ENCODE data around the gene SNRNP35.

The SNRNP35 gene

DNA sequence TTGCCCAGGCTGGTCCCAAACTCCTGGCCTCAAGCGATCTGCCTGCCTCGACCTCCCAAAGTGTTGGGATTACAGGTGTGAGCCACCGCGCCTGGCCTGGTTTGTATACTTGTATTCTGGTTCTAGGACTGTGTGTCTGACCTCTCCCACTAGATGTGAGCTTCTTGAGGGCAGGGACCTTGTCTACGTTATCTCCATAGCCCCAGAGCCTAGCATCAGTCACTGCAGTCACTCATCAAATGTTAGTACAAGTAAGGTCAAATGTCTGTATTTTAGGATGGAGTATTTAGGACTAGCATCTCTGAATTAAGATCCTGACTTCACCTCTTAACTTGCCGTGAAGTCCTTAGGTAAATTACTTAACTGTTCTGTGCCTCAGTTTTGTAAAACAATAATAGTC is 24.3 kb upstream of the SNRNP35 start:
- no peak overlapping the region for H3K4me3 ChIP-seq (replicated peaks in 1 of 2; ENCODE audit: low read depth in 2 of 2, low read length in 2 of 2)
- DNase-seq (ENCODE audit: low read depth in 2 of 2), result no peak
- TF ChIP-seq, protein P1, sequence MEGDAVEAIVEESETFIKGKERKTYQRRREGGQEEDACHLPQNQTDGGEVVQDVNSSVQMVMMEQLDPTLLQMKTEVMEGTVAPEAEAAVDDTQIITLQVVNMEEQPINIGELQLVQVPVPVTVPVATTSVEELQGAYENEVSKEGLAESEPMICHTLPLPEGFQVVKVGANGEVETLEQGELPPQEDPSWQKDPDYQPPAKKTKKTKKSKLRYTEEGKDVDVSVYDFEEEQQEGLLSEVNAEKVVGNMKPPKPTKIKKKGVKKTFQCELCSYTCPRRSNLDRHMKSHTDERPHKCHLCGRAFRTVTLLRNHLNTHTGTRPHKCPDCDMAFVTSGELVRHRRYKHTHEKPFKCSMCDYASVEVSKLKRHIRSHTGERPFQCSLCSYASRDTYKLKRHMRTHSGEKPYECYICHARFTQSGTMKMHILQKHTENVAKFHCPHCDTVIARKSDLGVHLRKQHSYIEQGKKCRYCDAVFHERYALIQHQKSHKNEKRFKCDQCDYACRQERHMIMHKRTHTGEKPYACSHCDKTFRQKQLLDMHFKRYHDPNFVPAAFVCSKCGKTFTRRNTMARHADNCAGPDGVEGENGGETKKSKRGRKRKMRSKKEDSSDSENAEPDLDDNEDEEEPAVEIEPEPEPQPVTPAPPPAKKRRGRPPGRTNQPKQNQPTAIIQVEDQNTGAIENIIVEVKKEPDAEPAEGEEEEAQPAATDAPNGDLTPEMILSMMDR (IDR thresholded peaks at IDR 0.05; ENCODE audit: low read depth, low read length), result no peak

DNA sequence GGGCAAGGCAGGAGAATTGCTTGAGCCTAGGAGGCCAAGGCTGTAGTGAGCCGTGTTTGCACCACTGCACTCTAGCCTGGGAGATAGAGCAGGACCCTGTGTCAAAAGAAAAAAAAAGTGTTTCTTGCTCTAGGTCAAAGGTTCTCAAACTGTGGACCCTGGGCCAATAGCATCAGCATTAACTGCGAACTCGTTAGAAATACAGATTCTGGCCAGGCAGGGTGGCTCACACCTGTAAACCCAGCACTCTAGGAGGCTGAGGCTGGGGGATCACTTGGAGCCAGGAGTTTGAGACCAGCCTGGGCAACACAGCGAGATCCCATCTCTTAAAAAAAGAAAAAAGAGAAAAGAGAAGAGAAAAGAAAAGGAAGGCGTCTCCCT is 22.3 kb upstream of the SNRNP35 start:
- no peak for DNase-seq (ENCODE audit: low read depth in 2 of 2)
- TF ChIP-seq, protein P1 (IDR thresholded peaks at IDR 0.05; ENCODE audit: low read depth, low read length), result no peak
- peak overlapping the region; percentile 80 to 89 for H3K4me3 ChIP-seq (replicated peaks in 1 of 2; ENCODE audit: low read depth in 2 of 2, low read length in 2 of 2)

- DNase-seq (ENCODE audit: low read depth in 2 of 2), result peak; percentile 88 to 91
- TF ChIP-seq, protein P1 (IDR thresholded peaks at IDR 0.05; ENCODE audit: low read depth, low read length), result no peak
- H3K4me3 ChIP-seq (replicated peaks in 1 of 2; ENCODE audit: low read depth in 2 of 2, low read length in 2 of 2), result peak within 1 kb of the TSS; percentile 80 to 89
These were observed 21.6 kb upstream of the SNRNP35 start, which contains the start of gene RILPL2 for GRCh38 chr12:123436017-123436964. Gene RILPL2 (minus strand): TSS chr12:123436684. CDS start chr12:123436420, 264 bp downstream.

- DNase-seq (ENCODE audit: low read depth in 2 of 2), result no peak
- TF ChIP-seq, protein P1 (IDR thresholded peaks at IDR 0.05; ENCODE audit: low read depth, low read length), result no peak
- no peak overlapping the region for H3K4me3 ChIP-seq (replicated peaks in 1 of 2; ENCODE audit: low read depth in 2 of 2, low read length in 2 of 2)
These were observed 16.3 kb upstream of the SNRNP35 start for GRCh38 chr12:123441523-123442164.

GRCh38 chr12:123442774-123443173 is 15.2 kb upstream of the SNRNP35 start:
- no peak overlapping the region for H3K4me3 ChIP-seq (replicated peaks in 1 of 2; ENCODE audit: low read depth in 2 of 2, low read length in 2 of 2)
- TF ChIP-seq, protein P1 (IDR thresholded peaks at IDR 0.05; ENCODE audit: low read depth, low read length), result no peak
- DNase-seq (ENCODE audit: low read depth in 2 of 2), result no peak

DNA sequence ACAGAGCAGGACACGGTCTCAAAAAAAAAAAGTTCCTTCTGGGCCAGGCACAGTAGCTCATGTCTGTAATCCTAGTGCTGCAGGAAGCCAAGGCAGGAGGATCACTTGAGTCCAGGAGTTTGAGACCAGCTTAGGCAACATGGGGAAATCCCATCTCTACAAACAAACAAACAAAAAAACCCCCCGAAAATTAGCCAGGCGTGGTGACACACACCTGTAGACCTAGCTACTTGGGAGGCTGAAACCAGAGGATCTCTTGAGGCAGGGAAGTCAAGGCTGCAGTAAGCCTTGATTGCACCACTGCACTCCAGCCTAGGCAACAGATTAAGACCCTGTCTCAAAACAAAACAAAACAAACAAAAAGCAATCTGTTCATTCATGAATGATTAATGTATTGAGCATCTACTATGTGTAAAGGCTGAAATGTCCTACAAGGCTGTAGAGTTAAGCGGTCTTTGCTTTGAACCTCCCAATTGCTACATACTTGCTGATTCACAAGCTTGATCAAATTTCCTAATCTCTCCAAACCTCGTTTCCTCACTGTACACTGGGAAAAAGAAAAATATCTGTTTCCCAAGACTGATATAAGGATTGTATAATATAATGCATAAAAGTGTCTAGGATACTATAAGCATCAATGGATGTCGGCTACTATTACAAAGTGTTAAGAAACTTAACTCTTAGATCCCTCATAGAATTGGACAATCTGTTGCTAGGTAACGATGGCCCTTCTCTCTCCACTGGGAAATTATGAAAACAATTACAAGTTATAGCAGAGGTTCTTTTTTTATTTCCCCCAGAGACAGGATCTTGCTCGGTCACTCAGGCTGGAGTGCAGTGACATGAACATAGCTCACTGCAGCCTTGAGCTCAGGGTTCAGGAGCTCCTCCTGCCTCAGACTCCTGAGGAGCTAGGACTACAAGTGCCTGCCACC is 13.6 kb upstream of the SNRNP35 start:
- TF ChIP-seq, protein P1 (IDR thresholded peaks at IDR 0.05; ENCODE audit: low read depth, low read length), result no peak
- DNase-seq (ENCODE audit: low read depth in 2 of 2), result peak; percentile 79 to 93
- no peak overlapping the region for H3K4me3 ChIP-seq (replicated peaks in 1 of 2; ENCODE audit: low read depth in 2 of 2, low read length in 2 of 2)
